ENCODE data around the gene PHKB.
"Not testable (repeated sequence)": the region's sequence is repeated elsewhere in the genome, so short reads cannot be mapped to it uniquely, and the experiment has no call there.

The PHKB gene

DNA sequence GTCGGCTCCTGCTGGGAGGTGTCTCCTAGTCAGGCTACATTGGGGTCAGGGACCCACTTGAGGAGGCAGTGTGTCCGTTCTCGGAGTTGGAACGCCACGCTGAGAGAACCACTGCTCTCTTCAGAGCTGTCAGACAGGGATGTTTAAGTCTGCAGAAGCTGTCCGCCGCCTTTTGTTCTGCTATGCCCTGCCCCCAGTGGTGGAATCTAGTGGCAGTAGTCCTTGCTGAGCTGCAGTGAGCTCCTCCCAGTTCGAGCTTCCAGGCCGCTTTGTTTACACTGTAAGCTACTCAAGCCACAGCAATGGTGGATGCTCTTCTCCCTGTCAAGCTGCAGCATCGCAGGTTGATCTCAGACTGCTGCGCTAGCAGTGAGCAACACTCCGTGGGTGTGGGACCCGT is 36.3 kb upstream of the PHKB start:
- no peaks in the 10 kb centered on the region for H3K9me3 ChIP-seq (replicated peaks; ENCODE audit: insufficient read depth, low read length)
- H3K4me2 ChIP-seq (ENCODE audit: low read depth, low read length), result no peak overlapping the region
- H3K9me2 ChIP-seq (replicated peaks; ENCODE audit: insufficient read depth, low read length), result no peaks in the 10 kb centered on the region
- no peak overlapping the region for H3K9ac ChIP-seq (ENCODE audit: low read length)
- H4K20me1 ChIP-seq (ENCODE audit: insufficient read depth, low read length), result no peaks in the 10 kb centered on the region
- no peaks in the 10 kb centered on the region for H3K36me3 ChIP-seq (replicated peaks; ENCODE audit: insufficient read depth, low read length)
- no peak overlapping the region for H3K4me3 ChIP-seq (ENCODE audit: low read length)
- no peaks in the 10 kb centered on the region for H3K4me1 ChIP-seq (ENCODE audit: low read length)
- H3K27me3 ChIP-seq (replicated peaks; ENCODE audit: insufficient read depth, low read length), result no peaks in the 10 kb centered on the region
- DNase-seq, result no peak
- H2AFZ ChIP-seq (ENCODE audit: low read length), result no peak overlapping the region
- H3K79me2 ChIP-seq (ENCODE audit: low read length), result no peaks in the 10 kb centered on the region
- H3K27ac ChIP-seq (ENCODE audit: low read length), result no peak overlapping the region
- TF ChIP-seq EZH2 (optimal IDR thresholded peaks at IDR 0.05; ENCODE audit: low read depth, low read length), result no peak
- TF ChIP-seq, protein P1, sequence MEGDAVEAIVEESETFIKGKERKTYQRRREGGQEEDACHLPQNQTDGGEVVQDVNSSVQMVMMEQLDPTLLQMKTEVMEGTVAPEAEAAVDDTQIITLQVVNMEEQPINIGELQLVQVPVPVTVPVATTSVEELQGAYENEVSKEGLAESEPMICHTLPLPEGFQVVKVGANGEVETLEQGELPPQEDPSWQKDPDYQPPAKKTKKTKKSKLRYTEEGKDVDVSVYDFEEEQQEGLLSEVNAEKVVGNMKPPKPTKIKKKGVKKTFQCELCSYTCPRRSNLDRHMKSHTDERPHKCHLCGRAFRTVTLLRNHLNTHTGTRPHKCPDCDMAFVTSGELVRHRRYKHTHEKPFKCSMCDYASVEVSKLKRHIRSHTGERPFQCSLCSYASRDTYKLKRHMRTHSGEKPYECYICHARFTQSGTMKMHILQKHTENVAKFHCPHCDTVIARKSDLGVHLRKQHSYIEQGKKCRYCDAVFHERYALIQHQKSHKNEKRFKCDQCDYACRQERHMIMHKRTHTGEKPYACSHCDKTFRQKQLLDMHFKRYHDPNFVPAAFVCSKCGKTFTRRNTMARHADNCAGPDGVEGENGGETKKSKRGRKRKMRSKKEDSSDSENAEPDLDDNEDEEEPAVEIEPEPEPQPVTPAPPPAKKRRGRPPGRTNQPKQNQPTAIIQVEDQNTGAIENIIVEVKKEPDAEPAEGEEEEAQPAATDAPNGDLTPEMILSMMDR (IDR thresholded peaks at IDR 0.05; ENCODE audit: low read length), result no peak
- TF ChIP-seq EZH2phosphoT487 (IDR thresholded peaks at IDR 0.05; ENCODE audit: low read length), result no peak
- H3F3A ChIP-seq (ENCODE audit: insufficient read depth, low read length), result no peaks in the 10 kb centered on the region

DNA sequence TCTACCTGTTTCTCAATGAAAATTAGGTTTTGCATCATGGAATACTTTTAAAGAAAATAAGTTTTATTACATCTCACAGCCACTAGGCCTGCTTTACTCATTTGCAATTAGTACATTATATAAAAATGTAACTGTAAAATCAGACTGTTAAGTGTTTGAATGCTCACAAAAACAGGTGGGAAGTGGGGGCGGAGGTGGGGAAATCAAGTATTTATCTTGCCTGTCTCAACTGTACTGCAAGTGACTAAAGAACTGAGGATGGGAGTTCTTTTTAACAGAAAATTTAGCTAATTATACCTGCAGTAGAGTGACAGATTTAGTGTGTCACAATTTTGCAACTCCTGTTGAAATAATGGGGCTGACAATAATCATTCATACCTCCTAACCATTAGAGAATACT is 34.3 kb upstream of the PHKB start:
- no peaks in the 10 kb centered on the region for H3K4me1 ChIP-seq (ENCODE audit: low read length)
- H3F3A ChIP-seq (ENCODE audit: insufficient read depth, low read length), result no peaks in the 10 kb centered on the region
- H3K9ac ChIP-seq (ENCODE audit: low read length), result no peak overlapping the region
- DNase-seq, result no peak
- no peak overlapping the region for H3K27ac ChIP-seq (ENCODE audit: low read length)
- H3K4me2 ChIP-seq (ENCODE audit: low read depth, low read length), result no peak overlapping the region
- H3K9me2 ChIP-seq (replicated peaks; ENCODE audit: insufficient read depth, low read length), result no peaks in the 10 kb centered on the region
- no peaks in the 10 kb centered on the region for H4K20me1 ChIP-seq (ENCODE audit: insufficient read depth, low read length)
- H3K9me3 ChIP-seq (replicated peaks; ENCODE audit: insufficient read depth, low read length), result no peaks in the 10 kb centered on the region
- no peak overlapping the region for H3K4me3 ChIP-seq (ENCODE audit: low read length)
- no peaks in the 10 kb centered on the region for H3K79me2 ChIP-seq (ENCODE audit: low read length)
- H3K36me3 ChIP-seq (replicated peaks; ENCODE audit: insufficient read depth, low read length), result no peaks in the 10 kb centered on the region
- H3K27me3 ChIP-seq (replicated peaks; ENCODE audit: insufficient read depth, low read length), result no peaks in the 10 kb centered on the region
- TF ChIP-seq EZH2phosphoT487 (IDR thresholded peaks at IDR 0.05; ENCODE audit: low read length) (no peak), EZH2 (optimal IDR thresholded peaks at IDR 0.05; ENCODE audit: low read depth, low read length) (no peak)
- TF ChIP-seq, protein P1 (IDR thresholded peaks at IDR 0.05; ENCODE audit: low read length), result no peak
- no peak overlapping the region for H2AFZ ChIP-seq (ENCODE audit: low read length)

DNA sequence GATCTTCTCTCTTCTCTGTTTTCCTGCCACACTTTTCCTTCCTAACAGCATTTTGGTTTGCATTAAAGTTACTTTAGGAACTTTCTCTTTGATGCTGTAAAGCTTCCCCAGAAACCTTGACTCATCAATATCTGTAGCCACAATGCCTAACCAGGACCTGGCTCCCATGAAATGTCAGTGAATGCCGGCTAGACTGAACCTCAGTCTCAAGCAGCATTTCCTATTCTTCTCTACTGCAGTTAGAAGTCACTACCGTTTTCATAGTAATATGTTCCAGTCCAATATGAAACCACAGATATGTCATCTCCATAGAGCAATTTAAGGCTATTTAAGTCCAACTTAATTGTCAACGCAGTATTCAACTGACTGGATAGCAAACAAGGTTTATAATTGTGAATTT is 29.2 kb upstream of the PHKB start:
- Histone ChIP-seq H3F3A (ENCODE audit: insufficient read depth, low read length) (no peaks in the 10 kb centered on the region), H3K36me3 (replicated peaks; ENCODE audit: insufficient read depth, low read length) (no peaks in the 10 kb centered on the region), H3K9me2 (replicated peaks; ENCODE audit: insufficient read depth, low read length) (no peaks in the 10 kb centered on the region), H2AFZ (ENCODE audit: low read length) (no peak overlapping the region), H3K27ac (ENCODE audit: low read length) (no peak overlapping the region), H3K4me2 (ENCODE audit: low read depth, low read length) (no peak overlapping the region), H3K79me2 (ENCODE audit: low read length) (no peaks in the 10 kb centered on the region), H4K20me1 (ENCODE audit: insufficient read depth, low read length) (no peaks in the 10 kb centered on the region), H3K4me3 (ENCODE audit: low read length) (no peak overlapping the region), H3K9me3 (replicated peaks; ENCODE audit: insufficient read depth, low read length) (no peaks in the 10 kb centered on the region), H3K9ac (ENCODE audit: low read length) (no peak overlapping the region), H3K4me1 (ENCODE audit: low read length) (no peaks in the 10 kb centered on the region), H3K27me3 (replicated peaks; ENCODE audit: insufficient read depth, low read length) (no peaks in the 10 kb centered on the region)
- DNase-seq, result no peak
- TF ChIP-seq, protein P1 (IDR thresholded peaks at IDR 0.05; ENCODE audit: low read length), result no peak
- TF ChIP-seq EZH2phosphoT487 (IDR thresholded peaks at IDR 0.05; ENCODE audit: low read length), result no peak
- no peak for TF ChIP-seq EZH2 (optimal IDR thresholded peaks at IDR 0.05; ENCODE audit: low read depth, low read length)

DNA sequence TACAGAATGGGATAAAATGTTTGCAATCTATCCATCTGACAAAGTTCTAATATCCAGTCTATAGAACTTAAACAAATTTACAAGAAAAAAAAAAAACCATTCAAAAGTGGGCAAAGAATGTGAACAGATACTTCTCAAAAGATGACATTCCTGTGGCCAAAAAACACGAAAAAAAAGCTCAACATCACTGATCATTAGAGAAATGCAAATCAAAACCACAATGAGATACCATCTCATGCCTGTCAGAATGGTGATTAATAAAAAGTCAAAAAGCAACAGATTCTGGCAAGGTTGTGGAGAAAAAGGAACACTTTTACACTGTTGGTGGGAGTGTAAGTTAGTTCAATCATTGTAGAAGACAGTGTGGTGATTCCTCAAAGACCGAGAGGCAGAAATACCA is 26.9 kb upstream of the PHKB start:
- not testable (repeated sequence) for H3K36me3 ChIP-seq (replicated peaks; ENCODE audit: insufficient read depth, low read length); H3K4me3 ChIP-seq (ENCODE audit: low read length); H3K27ac ChIP-seq (ENCODE audit: low read length); H3K9me3 ChIP-seq (replicated peaks; ENCODE audit: insufficient read depth, low read length); DNase-seq; H3K9ac ChIP-seq (ENCODE audit: low read length); H2AFZ ChIP-seq (ENCODE audit: low read length); H4K20me1 ChIP-seq (ENCODE audit: insufficient read depth, low read length); H3K4me1 ChIP-seq (ENCODE audit: low read length); H3K9me2 ChIP-seq (replicated peaks; ENCODE audit: insufficient read depth, low read length); H3K4me2 ChIP-seq (ENCODE audit: low read depth, low read length); H3K79me2 ChIP-seq (ENCODE audit: low read length); H3F3A ChIP-seq (ENCODE audit: insufficient read depth, low read length); H3K27me3 ChIP-seq (replicated peaks; ENCODE audit: insufficient read depth, low read length)

DNA sequence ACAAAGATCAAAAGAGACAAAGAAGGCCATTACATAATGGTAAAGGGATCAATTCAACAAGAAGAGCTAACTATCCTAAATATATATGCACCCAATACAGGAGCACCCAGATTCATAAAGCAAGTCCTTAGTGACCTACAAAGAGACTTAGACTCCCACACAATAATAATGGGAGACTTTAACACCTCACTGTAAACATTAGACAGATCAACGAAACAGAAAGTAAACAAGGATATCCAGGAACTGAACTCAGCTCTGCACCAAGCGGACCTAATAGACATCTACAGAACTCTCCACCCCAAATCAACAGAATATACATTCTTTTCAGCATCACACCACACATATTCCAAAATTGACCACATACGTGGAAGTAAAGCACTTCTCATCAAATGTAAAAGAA is 21.1 kb upstream of the PHKB start:
- H3K9me2 ChIP-seq (replicated peaks; ENCODE audit: insufficient read depth, low read length); H2AFZ ChIP-seq (ENCODE audit: low read length); H4K20me1 ChIP-seq (ENCODE audit: insufficient read depth, low read length); H3K9me3 ChIP-seq (replicated peaks; ENCODE audit: insufficient read depth, low read length); H3K4me1 ChIP-seq (ENCODE audit: low read length); H3F3A ChIP-seq (ENCODE audit: insufficient read depth, low read length); H3K4me3 ChIP-seq (ENCODE audit: low read length); H3K4me2 ChIP-seq (ENCODE audit: low read depth, low read length); H3K27ac ChIP-seq (ENCODE audit: low read length); H3K27me3 ChIP-seq (replicated peaks; ENCODE audit: insufficient read depth, low read length); DNase-seq; H3K9ac ChIP-seq (ENCODE audit: low read length); H3K79me2 ChIP-seq (ENCODE audit: low read length); H3K36me3 ChIP-seq (replicated peaks; ENCODE audit: insufficient read depth, low read length): not testable (repeated sequence)

DNA sequence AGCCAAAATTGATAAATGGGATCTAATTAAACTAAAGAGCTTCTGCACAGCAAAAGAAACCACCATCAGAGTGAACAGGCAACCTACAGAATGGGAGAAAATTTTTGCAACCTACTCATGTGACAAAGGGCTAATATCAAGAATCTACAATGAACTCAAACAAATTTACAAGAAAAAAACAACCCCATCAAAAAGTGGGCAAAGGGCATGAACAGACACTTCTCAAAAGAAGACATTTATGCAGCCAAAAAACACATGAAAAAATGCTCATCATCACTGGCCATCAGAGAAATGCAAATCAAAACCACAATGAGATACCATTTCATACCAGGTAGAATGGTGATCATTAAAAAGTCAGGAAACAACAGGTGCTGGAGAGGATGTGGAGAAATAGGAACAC is 18.2 kb upstream of the PHKB start:
- not testable (repeated sequence) for DNase-seq; H3K9ac ChIP-seq (ENCODE audit: low read length); H3K4me1 ChIP-seq (ENCODE audit: low read length); H4K20me1 ChIP-seq (ENCODE audit: insufficient read depth, low read length); H3K4me2 ChIP-seq (ENCODE audit: low read depth, low read length); H3K4me3 ChIP-seq (ENCODE audit: low read length); H2AFZ ChIP-seq (ENCODE audit: low read length); H3K9me2 ChIP-seq (replicated peaks; ENCODE audit: insufficient read depth, low read length); H3K27ac ChIP-seq (ENCODE audit: low read length); H3K79me2 ChIP-seq (ENCODE audit: low read length); H3K9me3 ChIP-seq (replicated peaks; ENCODE audit: insufficient read depth, low read length); H3K36me3 ChIP-seq (replicated peaks; ENCODE audit: insufficient read depth, low read length); H3F3A ChIP-seq (ENCODE audit: insufficient read depth, low read length); H3K27me3 ChIP-seq (replicated peaks; ENCODE audit: insufficient read depth, low read length)

All from MM.1S (cell line).